AG09309 (cell line): ENCODE results near the gene SLC27A1.

ENCODE experiments used
- DNase-seq: peaks from one replicate; pipeline ENCODE4 v3.0.0-alpha.2; 2010; ENCODE audit warnings: low read depth
- H3K4me3 ChIP-seq: 2 replicates; pipeline ENCODE4 v1.5.1; 2011; ENCODE audit warnings: mild to moderate bottlenecking, low read depth, low read length, moderate library complexity; ENCODE audit not compliant: control insufficient read depth
- TF ChIP-seq, protein P1 (sequence below): IDR thresholded peaks from 2 replicates; pipeline ENCODE4 v1.5.1; 2011; ENCODE audit warnings: mild to moderate bottlenecking, low read depth, low read length, inconsistent platforms; ENCODE audit not compliant: insufficient read depth, control insufficient read depth; ENCODE audit errors: missing control alignments

Gene SLC27A1

DNA sequence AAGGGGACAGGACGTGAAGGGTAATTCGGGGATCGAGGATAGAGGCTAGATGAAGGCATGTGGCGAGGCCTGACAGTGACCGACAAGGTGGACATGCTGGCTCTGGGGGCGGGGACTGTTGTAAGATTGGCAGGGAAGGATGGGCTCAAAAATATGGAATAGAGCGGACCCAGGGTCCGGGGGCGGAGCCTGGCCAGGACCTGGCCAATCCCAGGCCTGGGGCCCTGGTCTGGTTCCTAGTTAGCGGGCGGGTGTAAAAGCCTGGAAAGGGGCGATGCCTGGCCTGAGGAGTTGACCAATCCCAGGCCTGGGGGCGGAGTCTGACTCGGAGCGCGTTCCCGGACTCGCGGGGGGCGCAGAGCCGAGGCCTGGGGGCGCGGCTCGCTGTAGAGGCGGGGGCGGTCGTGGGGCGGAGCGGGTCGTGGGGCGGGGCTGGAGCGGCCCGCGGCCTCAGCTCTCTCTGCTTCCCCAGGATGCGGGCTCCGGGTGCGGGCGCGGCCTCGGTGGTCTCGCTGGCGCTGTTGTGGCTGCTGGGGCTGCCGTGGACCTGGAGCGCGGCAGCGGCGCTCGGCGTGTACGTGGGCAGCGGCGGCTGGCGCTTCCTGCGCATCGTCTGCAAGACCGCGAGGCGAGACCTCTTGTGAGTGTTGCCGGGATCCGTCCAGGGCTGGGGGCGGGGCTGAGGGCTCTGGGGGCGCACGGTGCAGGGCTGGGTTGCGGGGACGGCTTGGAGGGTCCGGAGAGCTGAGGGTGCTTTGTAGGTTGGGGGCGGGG lies at the start of gene SLC27A1:
SLC27A1 (plus strand) TSS at position 457 of the 774 bp plus-strand sequence; CDS start at position 474, 17 bp downstream.
- TF ChIP-seq, protein P1, sequence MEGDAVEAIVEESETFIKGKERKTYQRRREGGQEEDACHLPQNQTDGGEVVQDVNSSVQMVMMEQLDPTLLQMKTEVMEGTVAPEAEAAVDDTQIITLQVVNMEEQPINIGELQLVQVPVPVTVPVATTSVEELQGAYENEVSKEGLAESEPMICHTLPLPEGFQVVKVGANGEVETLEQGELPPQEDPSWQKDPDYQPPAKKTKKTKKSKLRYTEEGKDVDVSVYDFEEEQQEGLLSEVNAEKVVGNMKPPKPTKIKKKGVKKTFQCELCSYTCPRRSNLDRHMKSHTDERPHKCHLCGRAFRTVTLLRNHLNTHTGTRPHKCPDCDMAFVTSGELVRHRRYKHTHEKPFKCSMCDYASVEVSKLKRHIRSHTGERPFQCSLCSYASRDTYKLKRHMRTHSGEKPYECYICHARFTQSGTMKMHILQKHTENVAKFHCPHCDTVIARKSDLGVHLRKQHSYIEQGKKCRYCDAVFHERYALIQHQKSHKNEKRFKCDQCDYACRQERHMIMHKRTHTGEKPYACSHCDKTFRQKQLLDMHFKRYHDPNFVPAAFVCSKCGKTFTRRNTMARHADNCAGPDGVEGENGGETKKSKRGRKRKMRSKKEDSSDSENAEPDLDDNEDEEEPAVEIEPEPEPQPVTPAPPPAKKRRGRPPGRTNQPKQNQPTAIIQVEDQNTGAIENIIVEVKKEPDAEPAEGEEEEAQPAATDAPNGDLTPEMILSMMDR, result no peak
- H3K4me3 ChIP-seq, result peak within 1 kb of the TSS; percentile 82
- DNase-seq, result peak; percentile 93

DNA sequence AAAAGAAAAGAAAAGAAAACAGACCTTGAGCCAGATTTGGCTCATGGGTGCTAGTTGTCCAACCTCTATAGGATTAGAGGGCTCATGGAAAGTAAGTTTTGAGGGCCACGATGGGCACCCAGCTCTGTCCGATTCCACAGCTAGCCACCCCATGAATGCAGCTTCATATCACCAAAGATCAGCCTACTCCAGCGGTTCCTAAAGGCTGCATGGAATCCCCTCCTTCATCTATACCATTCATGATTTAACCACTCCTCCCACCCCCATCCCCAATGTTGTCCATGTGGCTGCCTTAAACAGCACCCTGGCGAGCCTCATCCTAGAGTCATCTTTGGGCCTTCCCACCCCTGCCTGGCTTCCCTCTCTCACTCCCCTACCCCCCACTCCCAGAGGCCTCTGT lies 48.4 kb upstream of the SLC27A1 start:
- H3K4me3 ChIP-seq, result no peak overlapping the region
- TF ChIP-seq, protein P1, result no peak
- DNase-seq, result no peak

DNA sequence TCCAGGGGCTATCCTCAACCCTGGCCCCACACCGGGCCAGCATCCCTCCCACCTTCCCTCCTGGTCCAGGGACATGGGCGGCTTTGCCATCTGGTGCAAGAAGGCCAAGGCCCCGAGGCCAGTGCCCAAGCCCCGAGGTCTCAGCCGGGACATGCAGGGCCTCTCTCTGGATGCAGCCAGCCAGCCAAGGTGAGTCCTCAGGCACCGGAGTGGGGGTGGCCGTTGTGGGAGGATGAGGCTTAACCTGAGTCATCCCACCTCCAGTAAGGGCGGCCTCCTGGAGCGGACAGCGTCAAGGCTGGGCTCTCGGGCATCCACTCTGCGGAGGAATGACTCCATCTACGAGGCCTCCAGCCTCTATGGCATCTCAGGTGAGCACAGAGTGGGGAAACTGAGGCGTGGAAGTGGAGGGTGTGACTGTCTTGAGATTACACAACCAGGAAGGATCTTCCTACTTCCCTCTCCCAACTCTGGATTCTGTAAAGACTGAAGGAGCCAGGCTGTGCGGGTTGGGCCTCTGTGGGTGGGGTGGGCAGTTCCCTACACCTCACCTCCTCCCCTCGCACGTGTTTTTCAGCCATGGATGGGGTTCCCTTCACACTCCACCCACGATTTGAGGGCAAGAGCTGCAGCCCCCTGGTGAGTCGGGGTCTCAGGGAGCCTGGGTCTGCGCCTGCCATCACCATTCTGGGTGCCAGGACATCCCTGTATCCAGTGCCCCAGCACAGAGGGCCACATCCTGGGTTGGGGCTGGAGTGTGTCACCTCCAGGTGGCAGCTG lies 46.7 kb upstream of the SLC27A1 start:
- H3K4me3 ChIP-seq, result no peak overlapping the region
- TF ChIP-seq, protein P1, result no peak
- DNase-seq, result no peak

DNA sequence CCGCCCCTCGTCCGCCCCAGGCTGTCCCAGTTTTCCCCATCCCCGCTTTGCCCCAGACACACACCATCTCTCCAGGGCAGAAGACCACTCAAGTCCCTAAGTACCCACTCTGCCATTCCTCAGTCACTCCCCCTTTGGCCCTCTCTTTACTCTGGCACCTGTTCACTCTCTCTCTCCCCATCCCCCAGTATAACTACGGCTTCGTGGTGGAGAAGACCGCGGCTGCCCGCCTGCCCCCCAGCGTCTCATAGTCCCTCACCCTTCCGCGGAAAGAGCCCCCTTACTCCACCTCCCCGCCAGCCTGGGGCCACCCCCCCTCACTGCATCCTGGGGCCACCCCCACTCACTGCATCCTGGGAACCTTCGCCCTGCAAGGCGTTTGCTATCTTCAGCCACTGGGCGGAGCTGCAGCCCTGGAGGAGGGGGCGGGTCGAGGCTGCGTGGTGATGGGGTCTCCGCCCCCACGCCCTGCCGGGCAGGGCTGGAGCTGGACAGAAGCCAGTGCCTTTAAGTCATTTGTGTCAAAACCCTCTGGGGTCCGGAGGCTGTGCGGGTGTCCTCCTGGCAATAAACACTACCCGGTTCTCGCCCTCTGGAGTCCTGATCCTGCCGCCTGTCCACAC lies 45.5 kb upstream of the SLC27A1 start:
- H3K4me3 ChIP-seq, result no peak overlapping the region
- no peak for DNase-seq
- TF ChIP-seq, protein P1, result peak; percentile 45

DNA sequence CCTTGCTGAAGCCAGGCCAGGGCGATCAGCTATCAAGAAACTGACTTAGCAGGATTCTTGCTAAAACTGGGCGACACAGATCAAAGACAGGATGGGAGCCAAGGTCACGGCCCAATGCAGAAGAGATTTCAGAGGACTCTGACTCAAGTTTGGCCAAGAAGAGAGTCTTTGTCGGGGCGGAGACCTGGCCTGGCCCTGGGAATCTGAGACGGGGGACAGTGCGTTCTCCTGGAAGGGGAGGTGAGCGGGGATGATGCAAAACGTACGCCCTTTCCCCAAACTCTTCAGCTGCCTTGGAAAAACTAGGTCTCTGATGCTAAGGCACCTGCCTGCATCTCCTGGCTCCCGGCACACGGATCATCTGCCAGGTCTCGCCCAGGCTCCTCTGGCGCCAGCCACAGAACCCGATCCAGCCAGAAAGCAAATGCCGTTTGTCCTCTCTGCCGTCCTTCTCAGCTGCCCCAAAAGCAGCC lies 40.6 kb upstream of the SLC27A1 start:
- TF ChIP-seq, protein P1, result no peak
- no peak for DNase-seq
- no peak overlapping the region for H3K4me3 ChIP-seq

DNA sequence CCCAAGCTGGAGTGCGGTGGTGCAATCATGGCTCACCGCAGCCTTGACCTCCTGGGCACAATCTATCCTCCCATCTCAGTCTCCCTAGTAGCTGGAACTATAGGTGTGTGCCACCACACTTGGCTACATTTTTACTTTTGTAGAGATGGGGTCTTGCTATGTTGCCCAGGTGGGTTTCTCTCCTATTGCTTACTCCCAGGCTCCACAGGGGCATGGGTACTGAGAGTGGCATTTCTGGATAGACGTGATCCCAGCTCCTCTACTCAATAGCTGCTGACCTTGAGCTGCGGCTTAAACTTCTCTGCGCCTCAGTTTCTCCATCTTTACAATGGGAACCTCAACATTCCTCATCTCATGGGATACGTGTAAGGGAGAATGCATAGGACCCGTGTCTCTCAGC lies 38.9 kb upstream of the SLC27A1 start:
- H3K4me3 ChIP-seq, result no peak overlapping the region
- no peak for DNase-seq
- TF ChIP-seq, protein P1, result no peak
